Measurements from ENCODE around the gene SAP30L. TPM values are rescaled to one million over a fixed set of nuclear protein-coding genes. Genes with fewer than 3 reads are reported as not detected.

SAP30L gene
- total and polyA plus RNA-seq, 2 of the 13 experiments (the other 11 are each of a cell fraction or from before 2014, with no cell fraction given), result 27.9 to 37.2 TPM

DNA sequence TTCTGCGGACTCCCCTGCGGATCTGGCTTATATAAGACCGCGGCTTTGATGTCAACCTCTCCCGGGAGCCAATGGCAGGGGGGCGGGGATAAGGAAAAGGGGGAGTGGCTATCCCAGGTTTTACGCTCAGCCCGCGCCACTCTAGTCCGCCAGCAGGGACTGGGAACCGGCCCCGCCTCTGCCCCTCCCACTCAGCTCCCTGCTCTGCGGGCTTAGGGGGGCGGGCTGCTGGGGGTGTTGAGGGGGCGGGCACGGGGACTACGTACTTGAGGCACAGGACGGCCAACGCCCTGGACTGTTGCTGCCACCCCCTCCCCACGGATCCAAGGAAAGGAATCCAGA is 32.4 kb downstream of the SAP30L start, which contains the start of gene HAND1:
HAND1 (minus strand) TSS at position 4 of the 342 bp plus-strand sequence. CDS start 219 bp downstream, outside the sequence.
- BruUV-seq (replicated peaks), result no TSS peak
- H3K36me3 ChIP-seq (replicated peaks in 1 of 2; ENCODE audit: control insufficient read depth in 1 of 2, insufficient read depth in 2 of 2, low read length in 2 of 2), result no peaks in the 10 kb centered on the region
- H3K27me3 ChIP-seq (ENCODE audit: control insufficient read depth in 1 of 2, insufficient read depth in 2 of 2, low read length in 2 of 2), result peaks cover 16 to 98% of the 10 kb centered on the region in 2 experiments
- H3K4me2 ChIP-seq (ENCODE audit: low read depth, low read length), result peak within 1 kb of the TSS; percentile 55
- H2AFZ ChIP-seq (ENCODE audit: low read length), result no peak within 1 kb of the TSS
- H3K9ac ChIP-seq (ENCODE audit: insufficient read depth, low read depth, low read length), result no peak within 1 kb of the TSS
- peaks cover 13% of the 10 kb centered on the region for H3K4me1 ChIP-seq (ENCODE audit: insufficient read depth, low read length)
- ChIA-PET POLR2A (no interaction called here), CTCF (ENCODE audit: low intra/inter-chr PET ratio, low total read pairs) (no interaction called here)
- in situ Hi-C loops (cut with HindIII; ENCODE audit: extremely low pct_ligation_motif_present, low pct_unique_long_range_greater_than_20kb) (loop anchor here (5.0 kb wide), 1 partner anchor 49 kb away; no protein-coding TSS in a partner anchor), intact Hi-C loops (cut with micrococcal nuclease; ENCODE audit: unreplicated experiment) (no loop called here)
- no peaks in the 10 kb centered on the region for H4K20me1 ChIP-seq (ENCODE audit: insufficient read depth, low read length)
- DNase-seq (ENCODE audit: low spot score), result peak; percentile 25
- TF ChIP-seq MATR3 (CRISPR knock-in tag; IDR thresholded peaks at IDR 0.05), result no peak
- TF ChIP-seq, protein P1, sequence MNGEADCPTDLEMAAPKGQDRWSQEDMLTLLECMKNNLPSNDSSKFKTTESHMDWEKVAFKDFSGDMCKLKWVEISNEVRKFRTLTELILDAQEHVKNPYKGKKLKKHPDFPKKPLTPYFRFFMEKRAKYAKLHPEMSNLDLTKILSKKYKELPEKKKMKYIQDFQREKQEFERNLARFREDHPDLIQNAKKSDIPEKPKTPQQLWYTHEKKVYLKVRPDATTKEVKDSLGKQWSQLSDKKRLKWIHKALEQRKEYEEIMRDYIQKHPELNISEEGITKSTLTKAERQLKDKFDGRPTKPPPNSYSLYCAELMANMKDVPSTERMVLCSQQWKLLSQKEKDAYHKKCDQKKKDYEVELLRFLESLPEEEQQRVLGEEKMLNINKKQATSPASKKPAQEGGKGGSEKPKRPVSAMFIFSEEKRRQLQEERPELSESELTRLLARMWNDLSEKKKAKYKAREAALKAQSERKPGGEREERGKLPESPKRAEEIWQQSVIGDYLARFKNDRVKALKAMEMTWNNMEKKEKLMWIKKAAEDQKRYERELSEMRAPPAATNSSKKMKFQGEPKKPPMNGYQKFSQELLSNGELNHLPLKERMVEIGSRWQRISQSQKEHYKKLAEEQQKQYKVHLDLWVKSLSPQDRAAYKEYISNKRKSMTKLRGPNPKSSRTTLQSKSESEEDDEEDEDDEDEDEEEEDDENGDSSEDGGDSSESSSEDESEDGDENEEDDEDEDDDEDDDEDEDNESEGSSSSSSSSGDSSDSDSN (CRISPR knock-in tag; IDR thresholded peaks at IDR 0.05), result 0 out of 2 replicates have a peak, but pooled peaks have one; percentile 0
- no peak for TF ChIP-seq ZNF333 (CRISPR knock-in tag; IDR thresholded peaks at IDR 0.05; ENCODE audit: borderline replicate concordance)
- no peak for TF ChIP-seq SNRNP70 (IDR thresholded peaks at IDR 0.05; ENCODE audit: low read depth, low read length)
- H3K4me3 ChIP-seq (replicated peaks in 1 of 3; ENCODE audit: insufficient read depth in 1 of 3, low read depth in 2 of 3, low read length in 3 of 3), result peak within 1 kb of the TSS in 2 of 3 experiments; percentile 34 to 52; a peak in 2 of 6 replicates
- no peak within 1 kb of the TSS for H3K27ac ChIP-seq (ENCODE audit: extremely low read length, insufficient read depth, low read length)
- no peaks in the 10 kb centered on the region for H3K9me3 ChIP-seq (ENCODE audit: low read length)
- peak; percentile 66 for ATAC-seq
- no peaks in the 10 kb centered on the region for H3K79me2 ChIP-seq (ENCODE audit: insufficient read depth, low read length)
- 0% methylated on average over 16 of the region's 20 CpGs for WGBS (ENCODE audit: low lambda C conversion rate)
- FAIRE-seq, result no peak

DNA sequence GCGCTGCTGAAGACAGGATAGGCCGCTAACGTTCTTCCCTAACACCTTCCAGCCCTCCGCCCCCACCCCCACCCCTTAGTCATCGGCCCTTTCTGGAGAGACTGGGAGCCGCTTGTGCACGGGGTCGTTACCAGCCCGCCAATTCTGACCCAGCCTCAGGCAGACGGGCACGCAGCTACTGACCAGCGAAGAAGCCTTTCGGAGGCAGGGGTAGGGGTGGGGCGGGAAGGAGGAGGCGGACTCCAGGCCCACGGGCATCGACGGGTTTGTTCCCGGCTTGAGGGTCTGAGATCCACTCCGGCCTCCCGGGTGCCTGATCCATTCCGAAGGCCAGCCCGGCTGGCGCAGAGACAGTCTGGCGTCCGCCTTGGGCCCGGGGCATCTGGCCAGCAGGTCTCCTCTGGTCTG is 33.0 kb downstream of the SAP30L start:
- Histone ChIP-seq H3K9ac (ENCODE audit: insufficient read depth, low read depth, low read length) (no peak overlapping the region), H3K27me3 (ENCODE audit: control insufficient read depth in 1 of 2, insufficient read depth in 2 of 2, low read length in 2 of 2) (peaks cover 17 to 98% of the 10 kb centered on the region in 2 experiments), H3K36me3 (replicated peaks in 1 of 2; ENCODE audit: control insufficient read depth in 1 of 2, insufficient read depth in 2 of 2, low read length in 2 of 2) (no peaks in the 10 kb centered on the region), H3K4me1 (ENCODE audit: insufficient read depth, low read length) (peaks cover 9% of the 10 kb centered on the region), H3K79me2 (ENCODE audit: insufficient read depth, low read length) (no peaks in the 10 kb centered on the region), H2AFZ (ENCODE audit: low read length) (no peak overlapping the region), H4K20me1 (ENCODE audit: insufficient read depth, low read length) (no peaks in the 10 kb centered on the region), H3K4me3 (replicated peaks in 1 of 3; ENCODE audit: insufficient read depth in 1 of 3, low read depth in 2 of 3, low read length in 3 of 3) (0 out of 6 replicates have a peak overlapping the region, but pooled peaks of 1 of the 3 experiments have one; percentile 10), H3K9me3 (ENCODE audit: low read length) (no peaks in the 10 kb centered on the region), H3K27ac (ENCODE audit: extremely low read length, insufficient read depth, low read length) (no peak overlapping the region), H3K4me2 (ENCODE audit: low read depth, low read length) (no peak overlapping the region)
- intact Hi-C loops (cut with micrococcal nuclease; ENCODE audit: unreplicated experiment) (no loop called here), in situ Hi-C loops (cut with HindIII; ENCODE audit: extremely low pct_ligation_motif_present, low pct_unique_long_range_greater_than_20kb) (loop anchor here (5.0 kb wide), 1 partner anchor 49 kb away; no protein-coding TSS in a partner anchor)
- ATAC-seq (no peak), FAIRE-seq (no peak), DNase-seq (ENCODE audit: low spot score) (no peak)
- WGBS (ENCODE audit: low lambda C conversion rate), result 39% methylated on average over 9 of the region's 27 CpGs
- no TSS peak for BruUV-seq (replicated peaks)
- ChIA-PET CTCF (ENCODE audit: low intra/inter-chr PET ratio, low total read pairs) (no interaction called here), POLR2A (no interaction called here)
- TF ChIP-seq, protein P2, sequence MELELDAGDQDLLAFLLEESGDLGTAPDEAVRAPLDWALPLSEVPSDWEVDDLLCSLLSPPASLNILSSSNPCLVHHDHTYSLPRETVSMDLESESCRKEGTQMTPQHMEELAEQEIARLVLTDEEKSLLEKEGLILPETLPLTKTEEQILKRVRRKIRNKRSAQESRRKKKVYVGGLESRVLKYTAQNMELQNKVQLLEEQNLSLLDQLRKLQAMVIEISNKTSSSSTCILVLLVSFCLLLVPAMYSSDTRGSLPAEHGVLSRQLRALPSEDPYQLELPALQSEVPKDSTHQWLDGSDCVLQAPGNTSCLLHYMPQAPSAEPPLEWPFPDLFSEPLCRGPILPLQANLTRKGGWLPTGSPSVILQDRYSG (CRISPR knock-in tag; IDR thresholded peaks at IDR 0.05), result no peak
- TF ChIP-seq, protein P3, sequence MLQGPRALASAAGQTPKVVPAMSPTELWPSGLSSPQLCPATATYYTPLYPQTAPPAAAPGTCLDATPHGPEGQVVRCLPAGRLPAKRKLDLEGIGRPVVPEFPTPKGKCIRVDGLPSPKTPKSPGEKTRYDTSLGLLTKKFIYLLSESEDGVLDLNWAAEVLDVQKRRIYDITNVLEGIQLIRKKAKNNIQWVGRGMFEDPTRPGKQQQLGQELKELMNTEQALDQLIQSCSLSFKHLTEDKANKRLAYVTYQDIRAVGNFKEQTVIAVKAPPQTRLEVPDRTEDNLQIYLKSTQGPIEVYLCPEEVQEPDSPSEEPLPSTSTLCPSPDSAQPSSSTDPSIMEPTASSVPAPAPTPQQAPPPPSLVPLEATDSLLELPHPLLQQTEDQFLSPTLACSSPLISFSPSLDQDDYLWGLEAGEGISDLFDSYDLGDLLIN (CRISPR knock-in tag; IDR thresholded peaks at IDR 0.05; ENCODE audit: borderline replicate concordance), result no peak
- TF ChIP-seq, protein P4, sequence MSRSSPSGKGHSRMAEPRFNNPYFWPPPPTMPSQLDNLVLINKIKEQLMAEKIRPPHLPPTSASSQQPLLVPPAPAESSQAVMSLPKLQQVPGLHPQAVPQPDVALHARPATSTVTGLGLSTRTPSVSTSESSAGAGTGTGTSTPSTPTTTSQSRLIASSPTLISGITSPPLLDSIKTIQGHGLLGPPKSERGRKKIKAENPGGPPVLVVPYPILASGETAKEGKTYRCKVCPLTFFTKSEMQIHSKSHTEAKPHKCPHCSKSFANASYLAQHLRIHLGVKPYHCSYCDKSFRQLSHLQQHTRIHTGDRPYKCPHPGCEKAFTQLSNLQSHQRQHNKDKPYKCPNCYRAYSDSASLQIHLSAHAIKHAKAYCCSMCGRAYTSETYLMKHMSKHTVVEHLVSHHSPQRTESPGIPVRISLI (CRISPR knock-in tag; IDR thresholded peaks at IDR 0.05; ENCODE audit: borderline replicate concordance), result no peak
- TF ChIP-seq SP5 (CRISPR knock-in tag; IDR thresholded peaks at IDR 0.05; ENCODE audit: borderline replicate concordance, low read depth), result no peak
- TF ChIP-seq, protein P5, sequence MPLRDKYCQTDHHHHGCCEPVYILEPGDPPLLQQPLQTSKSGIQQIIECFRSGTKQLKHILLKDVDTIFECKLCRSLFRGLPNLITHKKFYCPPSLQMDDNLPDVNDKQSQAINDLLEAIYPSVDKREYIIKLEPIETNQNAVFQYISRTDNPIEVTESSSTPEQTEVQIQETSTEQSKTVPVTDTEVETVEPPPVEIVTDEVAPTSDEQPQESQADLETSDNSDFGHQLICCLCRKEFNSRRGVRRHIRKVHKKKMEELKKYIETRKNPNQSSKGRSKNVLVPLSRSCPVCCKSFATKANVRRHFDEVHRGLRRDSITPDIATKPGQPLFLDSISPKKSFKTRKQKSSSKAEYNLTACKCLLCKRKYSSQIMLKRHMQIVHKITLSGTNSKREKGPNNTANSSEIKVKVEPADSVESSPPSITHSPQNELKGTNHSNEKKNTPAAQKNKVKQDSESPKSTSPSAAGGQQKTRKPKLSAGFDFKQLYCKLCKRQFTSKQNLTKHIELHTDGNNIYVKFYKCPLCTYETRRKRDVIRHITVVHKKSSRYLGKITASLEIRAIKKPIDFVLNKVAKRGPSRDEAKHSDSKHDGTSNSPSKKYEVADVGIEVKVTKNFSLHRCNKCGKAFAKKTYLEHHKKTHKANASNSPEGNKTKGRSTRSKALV (CRISPR knock-in tag; IDR thresholded peaks at IDR 0.05), result no peak
